ENCODE results near the gene RP9.

The RP9 gene

DNA sequence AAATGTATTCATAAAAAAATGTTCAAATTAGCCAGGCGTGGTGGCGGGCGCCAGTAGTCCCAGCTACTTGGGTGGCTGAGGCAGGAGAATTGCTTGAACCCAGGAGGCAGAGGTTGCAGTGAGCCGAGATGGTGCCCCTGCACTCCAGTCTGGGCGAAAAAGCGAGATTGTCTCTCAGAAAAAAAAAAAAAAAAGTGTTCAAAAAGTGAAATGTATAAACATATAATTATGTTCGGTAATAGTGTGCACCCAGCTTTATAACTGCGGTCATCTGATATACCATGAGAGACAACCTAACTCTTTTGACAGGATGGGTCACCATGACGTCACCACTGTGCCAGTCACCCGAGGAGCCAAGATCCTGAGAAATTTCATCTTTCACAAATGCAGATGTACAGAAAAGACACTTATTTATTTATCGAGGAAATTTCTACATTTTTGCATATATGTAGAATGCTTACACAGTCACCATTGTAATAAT lies 594 bp upstream of the RP9 start:
- peak overlapping the region; percentile 91 for H3K4me2 ChIP-seq (ENCODE audit: insufficient read depth, low read length)
- H3K9ac ChIP-seq (ENCODE audit: low read depth, low read length), result peak overlapping the region; percentile 96
- H3K36me3 ChIP-seq (ENCODE audit: insufficient read depth, low read length), result peaks cover 3% of the 10 kb centered on the region
- peaks cover 12% of the 10 kb centered on the region for H3K27me3 ChIP-seq (ENCODE audit: insufficient read depth, low read length, poor library complexity)
- peak overlapping the region; percentile 34 to 96; a peak in 3 of 4 replicates for H3K4me3 ChIP-seq (ENCODE audit: low read depth in 1 of 2, low read length in 2 of 2)
- ATAC-seq (ENCODE audit: insufficient read depth, low read depth) (no peak), DNase-seq (no peak)
- peaks cover 48% of the 10 kb centered on the region for H3K79me2 ChIP-seq (ENCODE audit: insufficient read depth, low read length)
- H2AFZ ChIP-seq (ENCODE audit: low read depth, low read length), result peak overlapping the region; percentile 85
- H3K4me1 ChIP-seq (ENCODE audit: insufficient read depth, low read length), result peaks cover 36% of the 10 kb centered on the region
- TF ChIP-seq, protein P1, sequence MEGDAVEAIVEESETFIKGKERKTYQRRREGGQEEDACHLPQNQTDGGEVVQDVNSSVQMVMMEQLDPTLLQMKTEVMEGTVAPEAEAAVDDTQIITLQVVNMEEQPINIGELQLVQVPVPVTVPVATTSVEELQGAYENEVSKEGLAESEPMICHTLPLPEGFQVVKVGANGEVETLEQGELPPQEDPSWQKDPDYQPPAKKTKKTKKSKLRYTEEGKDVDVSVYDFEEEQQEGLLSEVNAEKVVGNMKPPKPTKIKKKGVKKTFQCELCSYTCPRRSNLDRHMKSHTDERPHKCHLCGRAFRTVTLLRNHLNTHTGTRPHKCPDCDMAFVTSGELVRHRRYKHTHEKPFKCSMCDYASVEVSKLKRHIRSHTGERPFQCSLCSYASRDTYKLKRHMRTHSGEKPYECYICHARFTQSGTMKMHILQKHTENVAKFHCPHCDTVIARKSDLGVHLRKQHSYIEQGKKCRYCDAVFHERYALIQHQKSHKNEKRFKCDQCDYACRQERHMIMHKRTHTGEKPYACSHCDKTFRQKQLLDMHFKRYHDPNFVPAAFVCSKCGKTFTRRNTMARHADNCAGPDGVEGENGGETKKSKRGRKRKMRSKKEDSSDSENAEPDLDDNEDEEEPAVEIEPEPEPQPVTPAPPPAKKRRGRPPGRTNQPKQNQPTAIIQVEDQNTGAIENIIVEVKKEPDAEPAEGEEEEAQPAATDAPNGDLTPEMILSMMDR (IDR thresholded peaks at IDR 0.05; ENCODE audit: borderline replicate concordance, extremely low read depth, low read length, poor library complexity, severe bottlenecking), result no peak
- TF ChIP-seq EZH2 (IDR thresholded peaks at IDR 0.05; ENCODE audit: borderline replicate concordance, low read depth, low read length, severe bottlenecking), result no peak
- H3K27ac ChIP-seq (ENCODE audit: low read length), result no peak overlapping the region
- H3K9me3 ChIP-seq (ENCODE audit: insufficient read depth, low read length, severe bottlenecking), result no peaks in the 10 kb centered on the region
- peaks cover 10% of the 10 kb centered on the region; the same call in 1 of the 2 replicates for H4K20me1 ChIP-seq (ENCODE audit: insufficient read depth, low read length)

DNA sequence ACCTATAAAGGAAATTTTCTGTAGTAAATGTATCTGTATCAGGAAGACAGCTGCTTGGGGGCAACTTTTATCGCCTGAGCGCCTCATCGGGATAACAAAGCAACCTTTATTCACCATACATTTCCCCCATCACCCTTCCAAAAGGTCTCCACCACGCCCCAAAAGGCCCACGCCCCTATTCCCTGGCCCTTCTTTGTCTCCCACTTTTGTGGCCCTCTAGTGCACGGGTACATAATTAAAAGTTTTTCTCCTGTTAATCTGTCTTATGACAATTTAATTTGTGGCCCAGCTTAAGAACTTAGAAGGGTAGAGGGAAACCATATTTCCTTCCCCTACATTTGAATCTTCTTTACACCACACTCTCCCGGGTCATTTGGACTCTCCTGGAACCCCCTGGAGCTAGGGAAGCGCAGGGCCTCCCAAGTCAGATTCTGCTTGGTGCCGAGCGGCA lies 625 bp downstream of the RP9 start:
- TF ChIP-seq, protein P1 (IDR thresholded peaks at IDR 0.05; ENCODE audit: borderline replicate concordance, extremely low read depth, low read length, poor library complexity, severe bottlenecking), result peak; percentile 5
- no peak for TF ChIP-seq EZH2 (IDR thresholded peaks at IDR 0.05; ENCODE audit: borderline replicate concordance, low read depth, low read length, severe bottlenecking)
- Histone ChIP-seq H2AFZ (ENCODE audit: low read depth, low read length) (peak overlapping the region; percentile 97), H4K20me1 (ENCODE audit: insufficient read depth, low read length) (peaks cover 15% of the 10 kb centered on the region; the same call in 1 of the 2 replicates), H3K27ac (ENCODE audit: low read length) (peak overlapping the region; percentile 73), H3K9ac (ENCODE audit: low read depth, low read length) (peak overlapping the region; percentile 96), H3K79me2 (ENCODE audit: insufficient read depth, low read length) (peaks cover 60% of the 10 kb centered on the region), H3K4me1 (ENCODE audit: insufficient read depth, low read length) (peaks cover 36% of the 10 kb centered on the region), H3K4me2 (ENCODE audit: insufficient read depth, low read length) (peak overlapping the region; percentile 91), H3K4me3 (ENCODE audit: low read depth in 1 of 2, low read length in 2 of 2) (peak overlapping the region; percentile 75 to 96), H3K36me3 (ENCODE audit: insufficient read depth, low read length) (peaks cover 5% of the 10 kb centered on the region), H3K9me3 (ENCODE audit: insufficient read depth, low read length, severe bottlenecking) (no peaks in the 10 kb centered on the region), H3K27me3 (ENCODE audit: insufficient read depth, low read length, poor library complexity) (peaks cover 12% of the 10 kb centered on the region)
- ATAC-seq (ENCODE audit: insufficient read depth, low read depth) (peak; percentile 17), DNase-seq (peak; percentile 28)

DNA sequence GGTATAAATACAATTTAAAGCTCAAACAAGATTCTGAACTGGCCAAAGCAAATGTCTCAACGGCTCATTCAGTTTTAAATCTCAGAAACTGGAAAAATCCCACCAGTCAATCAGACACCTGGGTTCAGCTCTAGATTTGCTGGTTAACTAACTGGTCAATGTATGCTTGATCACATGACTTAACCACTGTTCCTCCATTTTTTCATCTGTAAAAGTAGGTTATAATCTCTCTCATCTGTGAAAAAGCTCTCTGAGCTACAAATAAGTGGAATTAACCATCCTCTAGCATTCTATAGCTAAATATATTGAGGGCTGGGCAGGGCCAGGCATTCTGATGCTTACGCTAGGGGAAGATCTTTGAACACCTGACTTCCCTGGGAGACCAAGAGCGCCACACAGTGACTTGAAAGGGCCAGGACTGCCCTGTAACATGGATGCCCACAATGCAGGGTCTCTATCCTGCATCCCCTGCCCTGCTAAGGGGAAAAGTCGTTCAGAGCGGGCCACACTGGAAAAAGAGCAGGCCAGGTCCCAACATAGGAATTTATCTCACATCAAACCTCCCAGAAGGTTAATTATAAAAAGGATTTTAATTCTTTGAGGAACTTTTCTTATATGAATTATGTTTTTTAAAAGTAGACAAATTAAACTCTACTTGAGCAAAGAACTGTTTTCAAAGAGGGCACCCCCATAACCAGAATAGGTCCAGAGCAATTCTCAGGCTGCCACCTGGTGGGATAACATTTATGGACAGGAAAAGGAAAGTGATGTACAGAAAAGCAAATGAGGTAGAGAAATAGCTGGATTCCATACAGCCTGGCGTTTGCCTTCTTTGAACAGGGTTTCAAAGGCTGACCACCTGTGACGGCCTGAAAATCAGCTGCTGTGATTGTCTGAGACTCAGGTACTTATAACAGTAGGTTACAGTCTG lies 1.8 kb downstream of the RP9 start:
- DNase-seq, result peak; percentile 61

More for the DNA sequence above, 1.8 kb downstream of the RP9 start:
- Histone ChIP-seq H3K9me3 (ENCODE audit: insufficient read depth, low read length, severe bottlenecking) (no peaks in the 10 kb centered on the region), H3K4me3 (ENCODE audit: low read depth in 1 of 2, low read length in 2 of 2) (peak overlapping the region; percentile 75 to 96; a peak in 3 of 4 replicates), H3K27ac (ENCODE audit: low read length) (peak overlapping the region; percentile 73; the same call in 1 of the 2 replicates), H3K4me1 (ENCODE audit: insufficient read depth, low read length) (peaks cover 36% of the 10 kb centered on the region), H3K36me3 (ENCODE audit: insufficient read depth, low read length) (peaks cover 17% of the 10 kb centered on the region), H3K9ac (ENCODE audit: low read depth, low read length) (peak overlapping the region; percentile 96), H3K27me3 (ENCODE audit: insufficient read depth, low read length, poor library complexity) (peaks cover 7% of the 10 kb centered on the region), H3K79me2 (ENCODE audit: insufficient read depth, low read length) (peaks cover 72% of the 10 kb centered on the region), H2AFZ (ENCODE audit: low read depth, low read length) (no peak overlapping the region), H3K4me2 (ENCODE audit: insufficient read depth, low read length) (peak overlapping the region; percentile 91), H4K20me1 (ENCODE audit: insufficient read depth, low read length) (peaks cover 20% of the 10 kb centered on the region; the same call in 1 of the 2 replicates)
- ATAC-seq (ENCODE audit: insufficient read depth, low read depth), result peak; percentile 50
- no peak for TF ChIP-seq EZH2 (IDR thresholded peaks at IDR 0.05; ENCODE audit: borderline replicate concordance, low read depth, low read length, severe bottlenecking)
- TF ChIP-seq, protein P1 (IDR thresholded peaks at IDR 0.05; ENCODE audit: borderline replicate concordance, extremely low read depth, low read length, poor library complexity, severe bottlenecking), result peak; percentile 63
